Measurements from ENCODE around the gene STK10.
A peak's percentile ranks its signal among the peaks of the same experiment; 100 is the strongest.

Gene STK10

DNA sequence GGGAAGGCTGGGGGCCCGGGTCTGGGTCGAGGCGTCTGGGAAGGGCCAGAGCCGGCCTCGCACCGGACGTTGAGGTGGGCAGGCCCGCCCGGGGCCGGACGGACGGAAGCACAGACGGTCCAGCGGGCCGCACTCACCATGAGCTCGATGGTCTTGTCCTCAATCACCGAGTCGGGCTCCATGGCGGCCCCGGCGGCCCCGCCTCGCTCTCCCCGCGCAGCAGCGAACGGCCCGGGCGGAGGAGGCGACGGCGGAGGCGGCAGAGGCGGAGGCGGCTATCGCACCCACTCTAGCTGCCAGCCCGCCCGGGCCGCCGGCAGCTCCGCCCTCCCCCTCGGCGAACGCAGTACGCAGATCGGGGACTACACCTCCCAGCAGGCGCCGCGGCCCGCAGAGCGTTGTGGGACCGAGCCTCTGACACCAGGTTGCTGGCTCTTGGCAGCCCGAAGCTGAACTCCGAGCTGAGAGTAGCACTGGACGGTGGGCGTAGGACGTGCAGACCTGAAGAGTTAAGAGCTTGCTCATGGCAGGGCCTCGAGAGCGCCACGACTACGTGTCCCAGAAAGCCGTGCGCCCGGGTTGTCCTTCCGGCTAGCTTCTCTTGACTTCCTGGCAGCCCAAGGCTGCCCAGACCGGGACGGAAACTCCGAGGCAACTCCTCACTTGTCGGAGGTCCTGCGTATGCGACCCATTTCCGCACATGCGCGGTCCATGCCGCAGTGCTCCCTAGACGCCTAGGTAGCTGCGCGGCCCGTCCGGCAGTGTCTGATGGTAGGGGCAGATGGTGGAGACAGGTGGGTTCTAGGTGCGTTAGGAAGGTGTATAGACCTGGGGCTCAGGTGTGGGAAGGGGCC lies 181.5 kb downstream of the STK10 start, which contains the start of gene FBXW11:
FBXW11 (minus strand) TSS at position 318 of the 854 bp plus-strand sequence; CDS start at position 182, 136 bp downstream.
- DNase-seq = peak; percentile 69

DNA sequence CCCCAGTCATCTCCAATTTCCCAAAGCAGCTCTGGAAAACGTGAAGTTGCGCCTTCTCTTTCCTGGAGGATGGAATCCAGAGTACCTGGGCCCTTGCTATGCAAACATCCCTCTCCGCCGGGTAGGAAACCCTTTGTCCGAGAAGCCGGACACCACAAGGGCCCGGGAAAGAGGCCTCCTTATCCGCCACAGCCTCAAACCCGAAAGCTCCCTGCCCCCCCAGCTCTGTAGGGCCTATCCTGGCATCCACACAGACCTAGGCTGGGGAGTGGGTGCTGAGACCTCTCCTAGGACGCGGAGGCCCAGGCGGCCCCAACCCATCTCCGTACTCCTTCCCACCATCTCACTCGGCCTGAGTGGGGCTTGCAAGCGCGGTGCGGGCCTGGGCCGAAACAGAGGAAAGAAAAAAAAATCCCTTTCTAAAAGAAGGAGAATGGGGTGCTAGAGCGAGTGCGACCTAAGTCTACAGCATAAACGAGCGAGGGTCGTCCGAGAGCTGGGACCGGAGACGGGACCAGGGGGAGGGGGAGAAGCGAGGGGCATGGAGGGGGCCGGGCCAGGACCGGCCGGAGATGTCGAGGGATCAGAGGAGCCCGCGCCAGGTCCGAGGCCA lies 182.2 kb downstream of the STK10 start:
- DNase-seq = no peak

DNA sequence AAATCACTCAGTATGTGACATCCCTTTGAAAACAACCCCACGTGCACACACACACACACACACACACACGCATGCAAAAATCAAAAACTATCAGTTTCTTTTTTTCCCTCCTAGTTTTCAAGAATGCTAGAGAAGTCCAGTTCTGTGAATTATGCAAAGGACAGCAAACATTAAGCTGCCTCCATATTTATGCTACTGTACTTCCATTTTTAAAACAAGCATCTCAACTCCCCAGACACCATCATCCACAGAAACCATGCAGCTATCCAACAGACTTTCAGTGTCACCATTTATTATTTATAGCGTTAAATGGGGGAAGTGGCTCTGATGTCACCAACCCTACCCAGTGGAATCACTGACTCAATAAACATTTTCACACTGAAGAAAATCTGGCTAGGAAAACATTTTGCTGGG lies 183.2 kb downstream of the STK10 start:
- DNase-seq = no peak

DNA sequence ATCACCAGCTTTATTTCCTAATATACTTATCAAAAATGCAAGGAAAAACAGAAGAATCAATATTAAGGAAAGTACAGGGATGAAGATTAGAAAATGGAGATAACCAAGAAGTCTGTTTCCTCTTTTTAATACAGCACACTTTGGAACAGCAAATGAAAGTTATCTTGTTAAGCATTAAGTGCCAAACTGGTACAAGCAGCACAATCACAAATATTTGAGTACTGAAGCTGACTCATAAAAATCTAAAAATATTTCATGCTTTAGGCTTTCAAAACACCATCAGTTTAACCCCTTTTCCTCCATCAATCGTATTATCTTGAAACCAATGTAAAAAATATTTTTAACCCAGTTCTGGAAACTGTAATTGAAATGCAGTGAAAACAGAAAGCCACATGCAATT lies 184.3 kb downstream of the STK10 start:
- DNase-seq = no peak

DNA sequence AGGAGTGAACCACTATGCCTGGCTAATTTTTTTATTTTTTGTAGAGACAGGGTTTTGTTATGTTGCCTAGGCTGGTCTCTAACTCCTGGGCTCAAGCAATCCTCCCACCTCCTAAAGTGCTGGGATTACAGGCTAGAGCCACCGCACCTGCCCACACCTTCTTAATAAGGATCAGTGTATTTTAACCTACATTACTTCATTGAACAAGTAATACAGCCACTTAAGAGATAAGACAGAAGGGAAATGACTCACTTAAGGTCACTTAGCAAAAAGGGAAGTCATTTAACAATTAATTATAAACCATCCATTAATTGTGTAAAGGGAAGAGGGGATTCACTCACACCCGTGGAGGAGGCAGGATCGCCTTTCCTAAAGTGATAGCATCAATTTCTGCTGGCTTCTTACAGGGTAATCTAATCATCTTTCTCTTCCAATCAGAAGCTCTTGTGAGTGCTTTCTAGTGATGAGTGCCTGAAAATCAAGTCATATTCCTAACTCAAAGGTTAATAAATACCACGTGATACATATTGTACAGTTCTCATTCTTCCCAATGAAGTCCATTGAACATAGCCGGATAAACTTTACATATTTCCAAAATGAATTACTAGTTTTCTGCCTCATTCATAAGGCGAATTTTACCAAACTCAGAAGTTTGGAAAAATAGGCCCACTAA lies 185.0 kb downstream of the STK10 start:
- DNase-seq = no peak

DNA sequence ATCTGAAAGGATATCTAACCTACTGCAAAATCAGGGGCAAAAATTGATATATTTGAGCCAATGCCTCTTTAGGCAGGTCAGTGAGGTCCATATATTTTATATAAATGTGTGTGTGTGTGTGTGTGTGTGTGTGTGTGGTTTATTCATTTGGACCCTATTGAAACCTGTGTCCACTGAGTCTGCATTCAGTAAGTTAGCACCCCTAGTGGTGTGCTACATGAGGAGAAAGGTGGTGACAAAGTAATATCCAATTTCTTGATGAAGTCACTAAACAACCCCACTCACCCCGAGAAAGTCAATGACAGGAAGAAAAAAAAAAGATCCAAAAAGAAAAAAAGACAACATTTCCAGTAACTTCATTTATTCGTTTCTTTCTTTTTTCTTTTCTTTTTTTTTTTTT lies 185.7 kb downstream of the STK10 start:
- no peak for DNase-seq

DNA sequence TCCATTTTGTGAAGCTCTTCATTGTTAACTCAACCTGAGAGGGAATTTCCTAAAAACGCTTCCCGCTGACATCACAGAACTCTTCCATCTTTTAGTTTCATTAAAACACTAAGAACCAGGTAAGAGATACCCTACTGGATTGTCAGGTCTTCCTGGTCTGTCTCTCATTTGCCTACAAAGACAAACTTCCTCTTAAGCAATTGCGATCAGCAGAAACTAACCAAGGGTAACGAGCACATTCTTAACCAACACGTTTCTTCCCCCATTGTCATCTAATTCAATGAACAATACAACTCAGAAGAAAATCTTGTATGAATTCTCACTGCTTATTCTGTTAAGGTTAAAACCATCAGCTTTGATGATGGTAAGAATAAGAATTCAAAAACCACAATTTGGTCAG lies 188.1 kb downstream of the STK10 start:
- no peak for DNase-seq

DNA sequence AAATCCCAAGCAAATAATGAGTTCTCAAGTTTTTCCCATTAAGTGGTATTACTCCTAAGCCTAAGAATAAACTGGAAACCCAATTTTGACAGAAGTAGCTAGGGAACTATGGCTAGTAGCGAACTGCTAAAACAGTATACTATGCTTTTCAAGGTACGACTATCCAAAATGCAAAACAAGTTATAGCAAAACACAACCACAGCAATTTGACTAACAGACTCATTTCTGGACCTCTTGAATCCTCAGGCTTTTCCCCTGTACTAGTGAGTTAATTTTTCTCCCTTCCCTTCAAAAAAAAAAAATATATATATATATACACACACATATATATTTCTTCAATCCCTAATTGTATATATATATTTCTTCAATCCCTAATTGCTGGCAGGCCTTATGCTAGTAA lies 188.9 kb downstream of the STK10 start:
- DNase-seq = no peak

DNA sequence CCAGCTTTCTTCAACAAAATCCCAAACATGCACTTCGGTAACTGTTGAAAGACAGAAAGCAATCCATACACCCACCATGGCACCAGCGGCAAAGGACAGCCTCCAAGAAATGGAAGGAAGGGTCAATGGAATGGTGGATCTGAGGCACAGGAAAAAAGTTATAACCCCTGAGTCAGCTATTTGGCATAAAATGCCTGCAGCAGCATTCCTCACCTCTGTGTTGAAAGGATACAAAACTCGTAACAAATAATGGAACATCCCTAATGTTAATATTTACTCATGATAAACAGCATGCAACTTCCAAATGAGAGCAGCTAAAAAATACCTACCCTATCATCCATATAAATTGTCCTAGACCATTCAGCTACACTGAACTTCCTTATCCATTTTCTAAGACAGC lies 191.0 kb downstream of the STK10 start:
- DNase-seq = no peak

DNA sequence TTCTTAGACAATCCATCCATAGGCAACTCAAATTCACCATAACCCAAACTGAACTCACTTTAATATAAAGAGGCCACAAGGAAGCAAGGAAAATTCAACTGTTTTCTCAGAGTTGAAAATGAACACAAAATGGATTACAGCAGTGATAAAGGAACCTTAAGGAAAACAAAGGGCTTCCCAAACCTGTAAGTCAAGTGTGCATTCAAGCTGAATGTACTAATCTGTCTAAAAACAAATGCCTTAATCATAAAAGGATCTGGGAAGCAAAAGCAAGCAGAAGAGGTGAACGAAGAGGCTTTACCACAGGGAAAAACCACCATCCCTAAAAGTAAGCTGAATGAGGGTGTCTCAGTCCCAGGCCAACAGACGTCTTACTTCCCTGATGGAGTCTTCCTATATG lies 195.2 kb downstream of the STK10 start:
- DNase-seq = no peak

DNA sequence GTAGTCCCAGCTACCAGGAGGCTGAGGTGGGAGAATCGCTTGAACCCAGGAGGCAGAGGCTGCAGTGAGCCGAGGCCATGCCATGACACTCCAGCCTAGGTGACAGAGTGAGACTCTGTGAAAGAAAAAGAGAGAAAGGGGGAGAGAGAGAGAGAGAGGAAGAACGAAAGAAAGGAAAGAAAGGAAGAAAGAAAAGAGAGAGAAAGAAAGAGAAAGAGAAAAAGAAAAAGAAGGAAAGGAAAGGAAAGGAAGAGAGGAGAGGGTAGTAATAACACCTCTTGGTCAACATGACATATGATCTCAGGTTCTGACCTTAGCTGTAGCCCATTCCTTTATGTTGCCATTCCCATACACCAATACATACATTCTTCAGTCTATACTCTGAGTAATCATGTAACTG lies 195.7 kb downstream of the STK10 start:
- DNase-seq = no peak
